ENCODE results near the gene PMF1.
A peak's percentile ranks its signal among the peaks of the same experiment; 100 is the strongest.

PMF1 gene

DNA sequence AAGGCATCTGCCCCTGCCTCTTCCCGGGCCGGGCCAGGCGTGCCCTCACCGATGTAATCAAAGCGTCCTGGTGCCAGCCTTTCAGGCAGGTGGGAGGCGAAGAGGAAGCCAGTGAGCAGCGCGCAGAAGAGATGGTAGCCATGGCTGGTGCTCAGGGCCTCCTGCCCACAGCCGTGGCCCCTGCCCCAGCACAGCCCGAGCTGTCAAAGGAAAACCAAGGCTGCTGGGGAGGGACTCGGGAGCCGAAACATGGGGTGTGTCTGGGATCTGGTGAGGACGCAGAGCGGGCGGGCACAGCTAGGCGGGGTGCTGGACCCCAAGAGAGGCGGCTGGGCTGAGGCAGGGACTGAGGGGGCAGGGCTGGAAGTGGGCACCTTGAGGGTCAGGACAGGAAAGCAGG, 31.9 kb downstream of the PMF1 start:
- Mint-ChIP-seq H3K27me3 (ENCODE audit: low read depth) (no peaks in the 10 kb centered on the region), H3K36me3 (ENCODE audit: low read depth) (peaks cover 7% of the 10 kb centered on the region), H3K4me3 (no peak overlapping the region), H3K4me1 (no peaks in the 10 kb centered on the region), H3K9me3 (no peaks in the 10 kb centered on the region), H3K27ac (no peak overlapping the region)
- TF ChIP-seq CTCF (IDR thresholded peaks at IDR 0.05; ENCODE audit: unreplicated experiment in 3 of 3), result no peak

DNA sequence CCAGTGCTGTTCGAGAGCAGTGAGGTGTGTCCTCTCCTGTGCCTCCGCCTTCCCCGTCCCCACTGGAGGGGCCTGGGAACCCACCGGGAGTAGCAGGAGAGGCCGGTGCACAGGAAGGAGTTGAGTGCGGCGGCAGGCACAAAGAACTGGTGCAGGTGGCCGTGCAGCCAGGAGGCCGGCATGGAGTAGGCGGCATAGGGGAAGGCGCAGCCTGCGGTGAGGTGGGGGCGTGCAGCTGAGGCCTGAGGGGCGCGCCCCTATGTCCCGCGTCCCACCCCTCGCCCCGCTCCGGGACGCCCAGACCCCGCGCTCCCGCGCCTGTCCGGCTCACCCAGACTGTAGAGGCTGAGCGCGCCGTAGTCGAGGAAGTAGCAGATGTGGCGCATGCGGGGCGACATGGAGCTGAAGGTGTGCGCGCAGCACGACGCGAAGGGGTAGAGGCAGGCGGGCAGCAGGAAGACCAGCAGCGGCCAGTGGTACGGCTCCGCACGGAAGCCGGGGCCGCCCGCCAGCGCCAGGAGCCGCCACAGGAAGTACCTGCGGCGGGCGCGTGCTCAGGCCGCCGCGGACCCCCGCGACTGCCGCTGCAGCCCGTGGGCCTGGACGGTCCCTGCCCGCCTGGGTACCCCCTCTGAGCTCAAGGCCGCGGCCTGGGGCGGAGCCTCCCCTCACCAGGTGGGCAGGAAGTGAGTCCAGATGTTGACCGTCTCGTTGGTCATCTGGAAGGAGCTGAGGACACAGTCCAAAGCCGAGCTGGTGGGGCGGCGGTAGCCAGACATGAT, 32.8 kb downstream of the PMF1 start:
- no peak overlapping the region for H3K27ac Mint-ChIP-seq
- H3K4me3 Mint-ChIP-seq, result no peak overlapping the region
- H3K4me1 Mint-ChIP-seq, result no peaks in the 10 kb centered on the region
- no peaks in the 10 kb centered on the region for H3K9me3 Mint-ChIP-seq
- no peaks in the 10 kb centered on the region for H3K27me3 Mint-ChIP-seq (ENCODE audit: low read depth)
- no peak for TF ChIP-seq CTCF (IDR thresholded peaks at IDR 0.05; ENCODE audit: unreplicated experiment in 3 of 3)
- H3K36me3 Mint-ChIP-seq (ENCODE audit: low read depth), result peaks cover 6% of the 10 kb centered on the region

- H3K27me3 Mint-ChIP-seq (ENCODE audit: low read depth), result no peaks in the 10 kb centered on the region
- H3K4me3 Mint-ChIP-seq, result no peak overlapping the region
- H3K9me3 Mint-ChIP-seq, result no peaks in the 10 kb centered on the region
- no peak for TF ChIP-seq CTCF (IDR thresholded peaks at IDR 0.05; ENCODE audit: unreplicated experiment in 3 of 3)
- H3K27ac Mint-ChIP-seq, result no peak overlapping the region
- H3K4me1 Mint-ChIP-seq, result no peaks in the 10 kb centered on the region
- peaks cover 6% of the 10 kb centered on the region for H3K36me3 Mint-ChIP-seq (ENCODE audit: low read depth)
These were observed 33.5 kb downstream of the PMF1 start for GRCh38 chr1:156246241-156246780.

GRCh38 chr1:156246781-156247459, 34.1 kb downstream of the PMF1 start:
- H3K9me3 Mint-ChIP-seq, result no peaks in the 10 kb centered on the region
- peaks cover 6% of the 10 kb centered on the region for H3K36me3 Mint-ChIP-seq (ENCODE audit: low read depth)
- no peaks in the 10 kb centered on the region for H3K27me3 Mint-ChIP-seq (ENCODE audit: low read depth)
- H3K4me3 Mint-ChIP-seq, result no peak overlapping the region
- H3K27ac Mint-ChIP-seq, result no peak overlapping the region
- H3K4me1 Mint-ChIP-seq, result no peaks in the 10 kb centered on the region
- TF ChIP-seq CTCF (IDR thresholded peaks at IDR 0.05; ENCODE audit: unreplicated experiment in 3 of 3), result no peak

GRCh38 chr1:156247460-156248322, 34.9 kb downstream of the PMF1 start, which contains the start of gene PAQR6:
PAQR6 (minus strand) TSS chr1:156248056; CDS start chr1:156246731, 1,325 bp downstream.
- Mint-ChIP-seq H3K36me3 (ENCODE audit: low read depth) (peaks cover 12% of the 10 kb centered on the region), H3K4me1 (no peaks in the 10 kb centered on the region), H3K27ac (peak within 1 kb of the TSS in 1 of 3 experiments; percentile 35), H3K4me3 (no peak within 1 kb of the TSS), H3K27me3 (ENCODE audit: low read depth) (no peaks in the 10 kb centered on the region), H3K9me3 (no peaks in the 10 kb centered on the region)
- TF ChIP-seq CTCF (IDR thresholded peaks at IDR 0.05; ENCODE audit: unreplicated experiment in 3 of 3), result no peak

Data from nephron (organoid).